ENCODE results near the gene HPD. TPM values are rescaled to one million over a fixed set of nuclear protein-coding genes. Genes with fewer than 3 reads are reported as not detected.
"Not testable (repeated sequence)": the region's sequence is repeated elsewhere in the genome, so short reads cannot be mapped to it uniquely, and the experiment has no call there.

The HPD gene
- total RNA-seq, 2 donors from 2014 or later, result 0.16 TPM; not detected in 1

- Mint-ChIP-seq H3K36me3 (peaks cover 24 to 31% of the 10 kb centered on the region in 2 donors), H3K27ac (peak overlapping the region; percentile 80 to 97), H3K9me3 (no peaks in the 10 kb centered on the region)
- ATAC-seq (peak in 1 of 2 donors; percentile 10), DNase-seq (ENCODE audit: low spot score in 2 of 2) (peak in 1 of 2 donors; percentile 77)
These were observed 66.7 kb downstream of the HPD start for GRCh38 chr12:121791671-121792551.

- Mint-ChIP-seq H3K27ac (peak overlapping the region; percentile 94 to 97), H3K36me3 (peaks cover 24 to 42% of the 10 kb centered on the region in 2 donors)
- not testable (repeated sequence) for H3K9me3 Mint-ChIP-seq; ATAC-seq; DNase-seq (ENCODE audit: low spot score in 2 of 2)
These were observed 67.9 kb downstream of the HPD start for GRCh38 chr12:121790785-121791184.

GRCh38 chr12:121789800-121790728 lies 68.6 kb downstream of the HPD start:
- Mint-ChIP-seq H3K36me3 (peaks cover 24 to 43% of the 10 kb centered on the region in 2 donors), H3K9me3 (no peaks in the 10 kb centered on the region), H3K27ac (peak overlapping the region; percentile 94 to 97)
- DNase-seq (ENCODE audit: low spot score in 2 of 2) (peak; percentile 86 to 90), ATAC-seq (peak; percentile 57 to 59)

Other genes starting within 250 kb of the HPD start
- gene ORAI1, start 232.3 kb downstream of the HPD start, total RNA-seq, result 10 to 100 TPM; 23.0 to 23.2 TPM
- gene MORN3, start 189.2 kb downstream of the HPD start, total RNA-seq, result 1 to 10 TPM; 1.3 to 2.9 TPM
- gene TMEM120B, start 146.1 kb downstream of the HPD start, total RNA-seq, result 10 to 100 TPM in 1 of 2 donors, 1 to 10 TPM in 1; 6.3 to 11.8 TPM
- 10 to 100 TPM; 95.3 to 96.2 TPM for gene RHOF, start 65.2 kb downstream of the HPD start, total RNA-seq
- 10 to 100 TPM; 13.8 to 16.7 TPM for gene SETD1B, start 54.9 kb downstream of the HPD start, total RNA-seq
- gene PSMD9, start 29.9 kb upstream of the HPD start, total RNA-seq, result 10 to 100 TPM; 65.0 to 66.0 TPM
- 1 to 10 TPM in 1 of 2 donors, under 1 TPM in 1; 0.80 to 1.7 TPM for gene CFAP251, start 59.7 kb upstream of the HPD start, total RNA-seq
- 1 to 10 TPM; 3.3 to 5.8 TPM for gene BCL7A, start 163.0 kb upstream of the HPD start, total RNA-seq
- gene MLXIP, start 219.9 kb upstream of the HPD start, total RNA-seq, result 10 to 100 TPM; 34.9 to 36.0 TPM

Data from activated naive CD4-positive, alpha-beta T cell treated with anti-CD3 and anti-CD28 coated beads, Interleukin-2, amount 50 U/mL, for 72 hours (primary cell).